KMS-11 (cell line): ENCODE measurements around the gene DMC1.

ENCODE experiments used
- H2AFZ ChIP-seq: fragments of 200-600 bp; sonication (generic); 2 replicates; pipeline ENCODE4 v1.6.1; 2016; ENCODE audit warnings: antibody characterized with exemption, mixed run types, low read depth
- H3K27ac ChIP-seq: fragments of 200-600 bp; sonication (generic); 2 replicates; pipeline ENCODE4 v1.6.1; 2016; ENCODE audit warnings: mild to moderate bottlenecking, mixed run types
- H3K27me3 ChIP-seq: fragments of 200-600 bp; sonication (generic); 2 replicates; pipeline ENCODE4 v1.6.1; 2017; ENCODE audit warnings: mild to moderate bottlenecking, low read depth, mixed run types, moderate library complexity; ENCODE audit not compliant: insufficient read depth
- H3K36me3 ChIP-seq: fragments of 200-600 bp; sonication (generic); 2 replicates; pipeline ENCODE4 v1.6.1; 2017; ENCODE audit warnings: mild to moderate bottlenecking, mixed run types; ENCODE audit not compliant: insufficient read depth
- H3K4me1 ChIP-seq: fragments of 200-600 bp; sonication (generic); 2 replicates; pipeline ENCODE4 v1.6.1; 2016; ENCODE audit warnings: mild to moderate bottlenecking, low read depth, mixed run types; ENCODE audit not compliant: poor library complexity, severe bottlenecking
- H3K4me2 ChIP-seq: fragments of 200-600 bp; sonication (generic); 2 replicates; pipeline ENCODE4 v1.7.0; 2016; ENCODE audit warnings: mild to moderate bottlenecking, mixed run types
- H3K4me3 ChIP-seq: fragments of 200-600 bp; sonication (generic); IDR thresholded peaks from 2 replicates; pipeline ENCODE4 v1.6.1; 2017; ENCODE audit warnings: low read depth, low read length, mixed read lengths; ENCODE audit not compliant: insufficient read depth
- H3K79me2 ChIP-seq: fragments of 200-600 bp; sonication (generic); 2 replicates; pipeline ENCODE4 v1.6.1; 2016; ENCODE audit warnings: low read depth, mixed run types; ENCODE audit not compliant: insufficient read depth
- H3K9ac ChIP-seq: fragments of 200-600 bp; sonication (generic); 2 replicates; pipeline ENCODE4 v1.6.1; 2016; ENCODE audit warnings: mild to moderate bottlenecking, mixed run types
- H4K20me1 ChIP-seq: fragments of 200-600 bp; sonication (generic); 2 replicates; pipeline ENCODE4 v1.6.1; 2016; ENCODE audit warnings: mild to moderate bottlenecking, mixed run types; ENCODE audit not compliant: insufficient read depth
- TF ChIP-seq, protein P1 (sequence below): fragments of 200-600 bp; sonication (generic); conservative IDR thresholded peaks from 2 replicates; pipeline ENCODE4 v1.6.1; 2017; ENCODE audit warnings: low read depth, mild to moderate bottlenecking, antibody characterized with exemption, low read length, moderate library complexity, mixed read lengths

The DMC1 gene

DNA sequence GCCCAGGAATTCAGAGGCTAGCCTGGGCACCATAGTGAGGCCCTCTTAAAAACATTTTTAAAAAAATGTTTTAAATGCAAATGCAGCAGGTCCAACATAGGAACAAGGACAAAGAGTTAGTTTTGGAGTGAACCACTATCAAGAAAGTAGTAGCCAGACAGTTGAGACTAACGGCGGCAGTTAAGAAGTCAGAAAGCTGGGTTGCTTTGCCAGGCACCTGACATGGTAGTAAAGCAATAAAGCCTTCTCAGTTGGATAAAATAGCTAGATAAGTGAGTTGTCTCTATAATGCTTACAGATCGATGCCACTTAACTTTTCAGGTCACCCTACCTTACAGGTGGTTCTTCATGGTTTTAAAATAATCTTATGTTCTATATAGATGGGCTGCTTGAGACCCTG, 47.0 kb downstream of the DMC1 start:
- Histone ChIP-seq H3K36me3 (no peaks in the 10 kb centered on the region), H3K4me3 (no peak overlapping the region), H3K27ac (no peak overlapping the region), H4K20me1 (no peaks in the 10 kb centered on the region), H3K27me3 (no peaks in the 10 kb centered on the region), H3K4me1 (no peaks in the 10 kb centered on the region), H3K9ac (no peak overlapping the region), H3K79me2 (no peaks in the 10 kb centered on the region), H2AFZ (no peak overlapping the region), H3K4me2 (no peak overlapping the region)
- TF ChIP-seq, protein P1, sequence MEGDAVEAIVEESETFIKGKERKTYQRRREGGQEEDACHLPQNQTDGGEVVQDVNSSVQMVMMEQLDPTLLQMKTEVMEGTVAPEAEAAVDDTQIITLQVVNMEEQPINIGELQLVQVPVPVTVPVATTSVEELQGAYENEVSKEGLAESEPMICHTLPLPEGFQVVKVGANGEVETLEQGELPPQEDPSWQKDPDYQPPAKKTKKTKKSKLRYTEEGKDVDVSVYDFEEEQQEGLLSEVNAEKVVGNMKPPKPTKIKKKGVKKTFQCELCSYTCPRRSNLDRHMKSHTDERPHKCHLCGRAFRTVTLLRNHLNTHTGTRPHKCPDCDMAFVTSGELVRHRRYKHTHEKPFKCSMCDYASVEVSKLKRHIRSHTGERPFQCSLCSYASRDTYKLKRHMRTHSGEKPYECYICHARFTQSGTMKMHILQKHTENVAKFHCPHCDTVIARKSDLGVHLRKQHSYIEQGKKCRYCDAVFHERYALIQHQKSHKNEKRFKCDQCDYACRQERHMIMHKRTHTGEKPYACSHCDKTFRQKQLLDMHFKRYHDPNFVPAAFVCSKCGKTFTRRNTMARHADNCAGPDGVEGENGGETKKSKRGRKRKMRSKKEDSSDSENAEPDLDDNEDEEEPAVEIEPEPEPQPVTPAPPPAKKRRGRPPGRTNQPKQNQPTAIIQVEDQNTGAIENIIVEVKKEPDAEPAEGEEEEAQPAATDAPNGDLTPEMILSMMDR = no peak

DNA sequence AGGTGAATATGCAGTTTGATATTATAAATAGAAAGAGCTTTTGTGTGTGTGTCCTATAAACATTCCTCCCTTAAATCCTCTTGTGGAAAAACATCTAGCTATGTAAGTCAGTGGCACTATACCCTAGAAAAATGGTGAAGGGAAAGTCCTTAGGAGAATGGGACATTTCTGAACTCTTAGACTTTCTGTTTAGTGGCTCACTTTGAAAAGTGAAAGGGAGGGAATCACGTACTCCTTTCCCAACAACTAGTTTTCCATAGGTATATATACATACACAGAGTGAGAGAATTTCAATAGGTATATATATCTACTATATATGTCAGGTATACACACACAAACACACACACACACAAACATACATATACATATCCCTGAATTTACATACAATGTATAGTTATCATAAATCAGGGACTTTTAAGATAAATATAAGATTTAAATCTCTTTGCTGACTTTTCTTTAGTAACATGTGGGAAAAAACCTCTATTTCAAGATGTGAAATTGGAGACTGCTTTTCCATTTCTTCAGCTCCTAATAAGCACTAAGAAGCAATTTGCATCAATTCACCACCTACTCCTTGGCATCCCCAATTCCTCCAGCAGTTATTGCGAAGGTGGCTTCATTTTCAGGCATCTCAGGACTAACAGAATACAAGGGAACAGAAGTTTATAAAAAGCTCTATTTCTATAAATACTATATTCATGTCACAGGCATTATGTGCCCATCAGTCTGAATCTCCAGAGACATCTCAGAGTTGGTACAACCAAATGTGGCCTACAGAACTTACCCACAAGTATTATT, 50.3 kb downstream of the DMC1 start:
- Histone ChIP-seq H3K27ac (no peak overlapping the region), H3K4me1 (no peaks in the 10 kb centered on the region), H3K27me3 (no peaks in the 10 kb centered on the region), H3K4me3 (no peak overlapping the region), H3K79me2 (no peaks in the 10 kb centered on the region), H3K4me2 (no peak overlapping the region), H2AFZ (no peak overlapping the region), H3K36me3 (no peaks in the 10 kb centered on the region), H3K9ac (no peak overlapping the region), H4K20me1 (no peaks in the 10 kb centered on the region)
- TF ChIP-seq, protein P1 = no peak

DNA sequence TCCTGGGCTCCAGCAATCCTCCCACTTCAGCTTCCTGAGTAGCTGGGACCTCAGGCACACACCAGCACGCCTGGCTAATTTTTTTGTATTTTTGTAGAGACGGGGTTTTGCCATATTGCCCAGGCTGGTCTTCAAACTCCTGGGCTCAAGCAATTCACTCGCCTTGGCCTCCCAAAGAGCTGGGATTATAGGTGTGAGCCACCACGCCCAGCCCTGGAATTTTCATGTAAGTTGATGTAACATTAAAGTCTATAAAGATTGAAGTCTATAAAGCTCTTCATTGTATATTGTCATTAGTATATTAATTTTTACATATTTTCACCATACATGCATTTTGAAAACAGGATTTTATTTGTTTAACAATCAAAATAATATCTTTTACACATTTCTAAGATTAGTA, 51.4 kb downstream of the DMC1 start:
- Histone ChIP-seq H3K4me2 (no peak overlapping the region), H3K36me3 (no peaks in the 10 kb centered on the region), H2AFZ (no peak overlapping the region), H3K27me3 (no peaks in the 10 kb centered on the region), H3K4me1 (peaks cover under 1% of the 10 kb centered on the region), H3K27ac (no peak overlapping the region), H4K20me1 (no peaks in the 10 kb centered on the region), H3K79me2 (no peaks in the 10 kb centered on the region), H3K4me3 (no peak overlapping the region), H3K9ac (no peak overlapping the region)
- TF ChIP-seq, protein P1 = no peak

DNA sequence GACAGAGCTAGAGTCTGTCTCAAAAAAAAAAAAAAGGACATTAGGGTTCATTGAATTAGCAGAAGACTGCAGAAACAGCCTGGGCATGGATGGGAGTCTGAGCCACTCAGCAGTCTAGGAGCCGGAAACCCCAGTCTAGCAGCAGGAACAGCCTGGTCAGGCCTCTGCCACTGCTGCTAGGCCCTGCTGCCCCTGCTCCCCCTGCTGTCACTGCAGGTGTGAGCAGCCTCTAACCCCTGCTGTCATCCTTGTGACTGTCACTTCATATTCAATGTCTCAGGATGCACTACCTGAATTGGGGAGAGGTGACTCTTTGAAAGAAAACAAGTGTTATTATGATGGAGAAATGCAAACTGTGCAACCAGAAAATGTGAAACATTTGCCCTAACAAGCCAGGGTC, 56.9 kb downstream of the DMC1 start:
- Histone ChIP-seq H2AFZ (peak overlapping the region; percentile 20; the same call in 1 of the 2 replicates), H3K9ac (no peak overlapping the region), H4K20me1 (no peaks in the 10 kb centered on the region), H3K4me1 (peaks cover 10% of the 10 kb centered on the region), H3K36me3 (no peaks in the 10 kb centered on the region), H3K27me3 (no peaks in the 10 kb centered on the region), H3K4me3 (no peak overlapping the region), H3K27ac (no peak overlapping the region), H3K79me2 (no peaks in the 10 kb centered on the region), H3K4me2 (no peak overlapping the region)
- TF ChIP-seq, protein P1 = peak; percentile 51; the same call in 1 of the 2 replicates
